Measurements from ENCODE around the gene FGFR4.
"Not testable (repeated sequence)": the region's sequence is repeated elsewhere in the genome, so short reads cannot be mapped to it uniquely, and the experiment has no call there.

Gene FGFR4

GRCh38 chr5:177086654-177087397 is at the start of gene FGFR4:
Gene FGFR4 (plus strand): TSS chr5:177086915. CDS start chr5:177089603, 2,688 bp downstream.
- DNase-seq = no peak

GRCh38 chr5:177036921-177037320 is 49.8 kb upstream of the FGFR4 start:
- no peak for DNase-seq

GRCh38 chr5:177040814-177041420 is 45.8 kb upstream of the FGFR4 start:
- peak; percentile 32 for DNase-seq

GRCh38 chr5:177041936-177042335 is 44.8 kb upstream of the FGFR4 start:
- DNase-seq = no peak

- no peak for DNase-seq
These were observed 43.6 kb upstream of the FGFR4 start for GRCh38 chr5:177043114-177043513.

GRCh38 chr5:177043958-177044357 is 42.8 kb upstream of the FGFR4 start:
- no peak for DNase-seq

- DNase-seq = no peak
These were observed 42.1 kb upstream of the FGFR4 start for GRCh38 chr5:177044641-177045040.

- DNase-seq = no peak
These were observed 41.1 kb upstream of the FGFR4 start for GRCh38 chr5:177045631-177046030.

GRCh38 chr5:177048531-177048930 is 38.2 kb upstream of the FGFR4 start:
- not testable (repeated sequence) for DNase-seq

- no peak for DNase-seq
These were observed 37.4 kb upstream of the FGFR4 start for GRCh38 chr5:177049285-177049684.

GRCh38 chr5:177064500-177065277 is 22.0 kb upstream of the FGFR4 start:
- DNase-seq = no peak

GRCh38 chr5:177065491-177065890 is 21.2 kb upstream of the FGFR4 start:
- no peak for DNase-seq

- DNase-seq = no peak
These were observed 20.5 kb upstream of the FGFR4 start for GRCh38 chr5:177066224-177066623.

GRCh38 chr5:177067503-177067902 is 19.2 kb upstream of the FGFR4 start:
- no peak for DNase-seq

- no peak for DNase-seq
These were observed 16.1 kb upstream of the FGFR4 start for GRCh38 chr5:177070536-177071191.

- DNase-seq = peak; percentile 72
These were observed 14.9 kb upstream of the FGFR4 start for GRCh38 chr5:177071666-177072385.

- DNase-seq = no peak
These were observed 9.4 kb upstream of the FGFR4 start for GRCh38 chr5:177077335-177077734.

GRCh38 chr5:177079606-177080005 is 7.1 kb upstream of the FGFR4 start:
- DNase-seq = no peak

GRCh38 chr5:177080265-177080664 is 6.5 kb upstream of the FGFR4 start:
- DNase-seq = no peak

- no peak for DNase-seq
These were observed 4.9 kb upstream of the FGFR4 start for GRCh38 chr5:177081859-177082258.

GRCh38 chr5:177083357-177083756 is 3.4 kb upstream of the FGFR4 start:
- DNase-seq = no peak

GRCh38 chr5:177084175-177084574 is 2.5 kb upstream of the FGFR4 start:
- no peak for DNase-seq
